Fibroblast of peridontal ligament (primary cell): Measurements from ENCODE around the gene DGCR6L.
"Not testable (repeated sequence)": the region's sequence is repeated elsewhere in the genome, so short reads cannot be mapped to it uniquely, and the experiment has no call there.

Source experiments
- DNase-seq: peaks from one replicate; pipeline ENCODE4 v3.0.0-alpha.2; 2010; ENCODE audit errors: extremely low read depth

DGCR6L gene

DNA sequence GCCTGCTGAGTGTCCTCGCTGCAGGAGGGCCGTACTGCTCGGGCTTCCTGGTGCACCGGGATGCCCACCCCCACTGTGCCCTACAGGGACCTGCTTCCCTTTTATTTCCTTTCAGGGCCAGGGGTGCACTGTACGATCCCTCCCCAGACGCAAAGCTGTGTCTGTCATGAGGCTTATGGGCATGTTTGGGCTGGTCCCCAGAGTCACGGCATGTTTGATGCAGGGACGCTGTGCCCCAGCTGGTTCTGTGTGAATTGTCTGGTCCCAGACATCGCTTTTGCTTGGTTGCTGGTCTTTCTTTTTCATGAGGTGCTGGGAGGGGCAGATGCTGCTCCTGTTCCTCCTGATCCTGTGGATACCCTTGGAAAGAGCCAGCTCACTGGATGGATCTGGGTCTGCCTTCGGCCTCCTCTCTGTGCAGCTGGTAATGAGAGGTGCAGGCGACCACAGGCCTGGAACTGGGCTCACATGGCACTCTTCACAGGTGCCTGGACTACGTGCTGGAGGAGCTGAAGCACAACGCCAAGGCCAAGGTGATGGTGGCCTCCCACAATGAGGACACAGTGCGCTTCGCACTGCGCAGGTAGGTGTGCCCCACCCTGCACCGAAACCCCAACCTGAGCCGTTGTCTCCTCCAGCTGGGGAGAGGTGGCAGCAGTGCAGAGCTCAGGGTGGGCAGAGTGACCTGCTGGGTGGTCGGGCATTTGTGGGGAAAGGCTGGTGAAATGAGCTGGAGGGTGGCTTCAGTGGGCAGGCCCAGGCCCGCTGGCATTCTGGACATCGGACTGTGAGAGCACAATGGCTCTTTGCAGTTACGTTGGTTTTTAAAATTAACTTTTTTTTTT, 10.8 kb downstream of the DGCR6L start:
- DNase-seq = not testable (repeated sequence)

DNA sequence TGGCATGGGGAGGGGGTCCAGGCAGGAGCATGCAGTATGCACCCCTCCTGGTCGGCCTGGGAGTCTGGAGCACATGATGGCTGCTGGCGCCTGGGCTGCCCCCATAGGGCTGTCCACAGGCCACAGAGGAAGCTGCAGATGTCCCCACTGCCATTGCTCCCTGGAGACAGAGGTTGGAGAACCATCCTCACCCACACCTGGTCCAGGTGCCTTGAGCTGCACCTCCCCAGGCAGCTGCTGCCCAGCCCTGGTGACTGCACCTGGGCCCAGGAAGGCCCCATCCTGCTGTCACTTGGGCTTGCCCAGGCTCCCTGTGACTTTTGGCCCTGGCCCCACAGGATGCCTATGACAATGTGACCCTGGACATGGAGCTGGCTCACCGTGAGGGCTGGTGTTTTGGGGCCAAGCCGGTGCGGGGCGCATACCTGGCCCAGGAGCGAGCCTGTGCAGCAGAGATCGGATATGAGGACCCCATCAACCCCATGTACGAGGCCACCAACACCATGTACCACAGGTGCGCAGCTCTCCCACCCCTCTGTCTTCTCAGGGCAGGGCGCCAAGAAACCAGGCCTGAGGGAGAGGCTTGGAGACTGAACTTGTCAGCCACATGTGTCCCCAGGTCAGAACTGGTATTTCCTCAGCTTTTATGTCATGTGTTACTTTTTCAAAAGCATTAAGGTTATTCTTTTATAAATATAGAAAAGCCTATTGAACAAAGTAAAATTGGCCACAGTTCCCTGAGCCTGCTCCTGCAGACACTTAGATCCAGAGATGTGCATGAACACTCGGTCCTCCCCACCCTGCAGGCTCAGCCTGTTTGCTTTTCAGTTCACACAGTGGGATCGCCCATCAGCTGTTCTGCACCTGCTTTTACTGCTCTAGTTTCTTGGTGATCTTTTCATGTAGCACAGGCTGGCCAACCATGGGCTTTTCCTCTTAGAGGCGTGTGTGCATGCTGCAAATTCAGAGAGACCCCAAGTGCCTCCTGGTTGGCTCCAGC, 12.1 kb downstream of the DGCR6L start:
- DNase-seq = not testable (repeated sequence)

DNA sequence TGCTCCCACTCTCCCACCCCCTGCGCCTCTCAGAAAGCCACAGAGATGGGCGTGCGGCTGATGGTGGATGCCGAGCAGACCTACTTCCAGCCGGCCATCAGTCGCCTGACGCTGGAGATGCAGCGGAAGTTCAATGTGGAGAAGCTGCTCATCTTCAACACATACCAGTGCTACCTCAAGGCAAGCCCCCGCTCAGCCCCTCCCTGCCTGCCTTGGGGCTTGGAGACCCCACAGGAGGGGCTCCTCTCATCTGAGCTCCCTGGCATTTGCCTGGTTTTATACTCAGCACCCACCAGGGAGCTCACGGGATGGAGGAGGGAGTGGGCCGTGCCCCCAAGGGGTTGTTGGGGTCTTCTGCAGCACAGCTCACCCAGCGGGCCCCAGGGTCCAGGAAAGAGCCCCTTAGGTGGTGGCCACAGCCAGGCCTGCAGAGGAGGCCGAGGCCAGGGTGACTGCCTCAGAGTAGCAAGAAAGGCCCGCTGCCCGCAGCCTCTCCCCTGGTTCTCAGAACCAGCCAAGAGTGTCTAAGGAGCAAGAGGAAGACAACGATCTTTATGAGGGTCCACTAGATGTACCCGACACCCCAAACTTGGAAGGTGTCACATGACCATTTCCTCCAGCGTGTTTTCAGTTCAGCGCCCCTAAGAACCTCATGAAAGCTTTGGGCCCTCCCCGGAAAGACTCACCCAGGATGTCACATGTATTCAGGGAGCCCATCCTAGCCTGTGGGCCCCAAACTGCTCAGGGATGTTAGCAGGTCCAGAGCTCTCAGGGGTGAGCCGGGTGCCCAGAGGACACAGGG, 13.0 kb downstream of the DGCR6L start:
- not testable (repeated sequence) for DNase-seq

DNA sequence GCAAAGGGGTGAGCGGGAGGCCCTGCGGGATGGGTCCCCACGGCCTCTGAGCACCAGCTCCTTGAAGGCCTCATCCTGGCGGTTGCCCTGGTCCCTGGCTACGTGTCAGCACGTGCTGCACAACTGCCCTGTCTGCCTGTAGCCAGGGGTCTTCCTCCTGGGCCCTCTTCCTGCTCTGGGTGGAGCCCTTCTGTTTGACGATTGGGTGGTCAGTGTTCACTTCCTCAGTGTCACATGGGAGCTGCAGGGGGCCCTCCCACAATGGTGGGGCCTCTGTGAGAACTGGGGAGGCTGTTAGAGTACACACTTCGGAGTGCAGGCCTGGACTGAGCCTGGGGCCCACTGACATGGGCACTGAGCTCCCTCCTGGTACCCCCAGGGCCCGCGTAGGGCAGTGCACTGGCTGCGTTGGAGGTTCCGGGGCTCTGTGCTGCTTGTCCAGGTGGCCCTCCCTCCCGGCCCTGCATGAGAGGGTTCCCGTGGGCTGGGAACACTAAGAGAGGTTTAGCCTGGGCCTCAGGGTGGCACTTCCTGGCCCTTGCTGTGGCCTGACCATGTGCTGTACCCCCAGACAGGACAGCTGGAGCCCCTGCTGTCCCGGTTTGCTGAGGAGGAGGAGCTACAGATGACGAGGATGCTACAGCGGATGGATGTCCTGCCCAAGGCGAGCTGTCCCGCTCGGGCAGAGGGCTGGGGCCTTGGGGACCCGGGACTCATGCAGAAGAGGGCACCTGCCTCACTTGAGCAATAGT, 13.8 kb downstream of the DGCR6L start:
- no peak for DNase-seq

DNA sequence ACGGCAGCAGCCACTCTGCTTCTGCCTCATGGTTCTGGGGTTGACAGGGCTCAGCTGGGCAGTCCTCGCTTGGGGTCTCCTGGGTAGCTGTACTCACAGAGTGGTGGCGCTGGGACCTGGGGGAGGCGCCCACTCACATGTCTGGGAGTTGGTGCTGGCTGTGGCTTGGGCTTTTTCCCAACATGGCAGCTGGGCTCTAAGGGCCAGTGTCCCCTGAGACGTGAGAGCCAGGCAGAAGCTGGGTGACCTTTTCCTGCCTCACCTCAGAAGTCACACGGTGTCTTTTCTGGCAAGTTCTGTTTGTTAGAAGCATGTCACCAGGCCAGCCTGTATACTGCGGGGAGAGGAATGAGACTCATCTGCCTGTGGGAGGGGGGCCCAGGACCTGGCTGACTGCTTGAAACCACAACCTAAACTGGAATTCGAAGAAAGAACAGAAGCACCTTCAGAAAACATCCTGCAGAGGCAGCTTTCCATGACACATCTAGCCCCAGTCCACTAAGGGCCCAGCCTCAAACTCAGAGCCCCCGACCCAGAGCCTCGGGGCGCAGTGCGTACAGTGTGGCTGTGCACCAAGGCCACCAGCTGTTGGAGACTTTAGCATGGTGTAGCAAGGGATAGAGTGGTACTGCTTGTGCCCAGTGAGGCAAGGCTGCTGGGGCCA, 14.5 kb downstream of the DGCR6L start:
- DNase-seq = not testable (repeated sequence)

DNA sequence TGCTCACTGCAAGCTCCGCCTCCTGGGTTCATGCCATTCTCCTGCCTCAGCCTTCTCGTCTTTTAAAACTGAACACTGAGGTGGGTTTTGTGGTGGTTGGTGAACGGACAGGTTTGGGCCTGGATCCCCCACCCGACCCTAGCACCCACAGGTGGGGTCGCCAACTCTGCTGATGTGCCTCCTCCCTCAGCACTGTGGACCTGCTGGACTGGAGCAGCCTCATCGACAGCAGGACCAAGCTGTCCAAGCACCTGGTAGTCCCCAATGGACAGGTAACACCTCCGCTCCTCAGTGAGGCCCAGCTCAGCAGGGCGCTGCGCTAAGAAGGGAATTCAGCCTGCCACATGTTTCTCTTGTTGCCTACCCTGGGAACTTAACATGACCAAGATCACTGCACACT, 15.2 kb downstream of the DGCR6L start:
- no peak for DNase-seq

DNA sequence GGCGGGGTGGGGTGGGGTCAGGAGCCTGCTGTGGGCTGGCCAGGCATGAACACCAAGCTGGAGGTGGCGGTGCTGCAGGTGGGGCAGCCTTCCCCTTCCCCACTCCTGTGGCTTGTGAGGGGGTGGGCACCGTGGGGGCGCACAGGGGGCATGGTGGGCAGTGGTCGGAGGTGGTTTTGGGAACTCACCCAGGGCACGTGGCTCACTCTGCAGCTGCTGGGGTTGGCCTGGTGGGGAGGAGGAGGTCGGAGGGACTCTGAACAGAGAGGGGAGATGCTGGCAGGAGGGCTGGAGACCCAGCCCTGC, 16.7 kb downstream of the DGCR6L start:
- DNase-seq = not testable (repeated sequence)

DNA sequence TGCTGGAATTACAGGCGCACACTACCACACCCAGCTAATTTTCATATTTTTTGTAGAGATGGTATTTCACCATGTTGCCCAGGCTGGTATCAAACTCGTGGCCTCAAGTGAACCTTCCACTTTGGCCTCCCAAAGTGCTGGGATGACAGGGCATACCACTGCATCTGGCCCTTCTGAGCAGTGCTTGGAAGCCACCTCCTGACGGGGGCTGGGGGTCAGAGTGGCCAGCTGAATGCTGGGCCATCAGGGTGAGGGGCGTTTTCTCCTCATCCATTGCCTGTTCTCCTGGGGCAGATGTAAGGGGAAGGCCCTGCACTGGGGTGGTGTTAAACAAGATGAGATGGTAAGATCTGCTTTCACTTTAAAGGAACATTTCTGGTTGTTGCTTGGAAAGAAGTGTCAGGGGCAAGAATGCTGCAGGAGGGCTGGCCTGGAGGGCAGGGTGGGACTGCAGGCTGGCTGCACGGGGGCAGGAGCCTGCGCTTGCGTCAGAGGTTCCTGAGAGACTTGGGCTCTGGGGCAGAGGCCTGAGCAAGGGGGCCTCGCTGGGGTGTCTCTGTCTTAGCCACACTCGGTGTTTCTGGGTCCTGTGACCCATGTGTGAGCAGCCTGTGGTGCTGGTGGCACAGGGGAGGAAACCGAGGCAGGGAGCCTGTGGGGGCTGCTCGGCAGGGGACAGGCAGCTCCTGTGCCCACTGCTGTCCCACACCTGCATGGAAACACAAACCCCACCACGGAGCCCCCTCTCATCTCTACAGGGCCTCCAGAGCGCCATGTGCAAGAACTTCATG, 17.2 kb downstream of the DGCR6L start:
- DNase-seq = no peak

DNA sequence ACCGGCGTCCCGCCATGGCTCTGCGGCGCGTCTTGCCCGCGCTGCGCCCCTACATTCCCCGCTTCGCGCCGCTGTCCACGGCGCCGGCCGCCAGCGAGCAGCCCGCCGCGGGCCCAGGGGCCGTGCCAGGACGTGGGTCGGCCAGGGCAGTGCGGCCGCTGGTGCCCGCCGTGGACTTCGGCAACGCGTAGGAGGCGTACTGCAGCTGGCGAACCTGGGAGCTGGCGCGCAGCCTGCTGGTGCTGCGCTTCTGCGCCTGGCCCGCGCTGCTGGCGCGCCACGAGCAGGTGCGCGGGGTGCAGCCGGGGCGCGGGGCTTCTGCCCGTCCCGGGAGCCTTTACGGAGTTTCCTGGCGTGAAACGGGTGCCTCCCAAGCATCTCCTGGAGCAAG, 20.1 kb downstream of the DGCR6L start:
- DNase-seq = no peak

DNA sequence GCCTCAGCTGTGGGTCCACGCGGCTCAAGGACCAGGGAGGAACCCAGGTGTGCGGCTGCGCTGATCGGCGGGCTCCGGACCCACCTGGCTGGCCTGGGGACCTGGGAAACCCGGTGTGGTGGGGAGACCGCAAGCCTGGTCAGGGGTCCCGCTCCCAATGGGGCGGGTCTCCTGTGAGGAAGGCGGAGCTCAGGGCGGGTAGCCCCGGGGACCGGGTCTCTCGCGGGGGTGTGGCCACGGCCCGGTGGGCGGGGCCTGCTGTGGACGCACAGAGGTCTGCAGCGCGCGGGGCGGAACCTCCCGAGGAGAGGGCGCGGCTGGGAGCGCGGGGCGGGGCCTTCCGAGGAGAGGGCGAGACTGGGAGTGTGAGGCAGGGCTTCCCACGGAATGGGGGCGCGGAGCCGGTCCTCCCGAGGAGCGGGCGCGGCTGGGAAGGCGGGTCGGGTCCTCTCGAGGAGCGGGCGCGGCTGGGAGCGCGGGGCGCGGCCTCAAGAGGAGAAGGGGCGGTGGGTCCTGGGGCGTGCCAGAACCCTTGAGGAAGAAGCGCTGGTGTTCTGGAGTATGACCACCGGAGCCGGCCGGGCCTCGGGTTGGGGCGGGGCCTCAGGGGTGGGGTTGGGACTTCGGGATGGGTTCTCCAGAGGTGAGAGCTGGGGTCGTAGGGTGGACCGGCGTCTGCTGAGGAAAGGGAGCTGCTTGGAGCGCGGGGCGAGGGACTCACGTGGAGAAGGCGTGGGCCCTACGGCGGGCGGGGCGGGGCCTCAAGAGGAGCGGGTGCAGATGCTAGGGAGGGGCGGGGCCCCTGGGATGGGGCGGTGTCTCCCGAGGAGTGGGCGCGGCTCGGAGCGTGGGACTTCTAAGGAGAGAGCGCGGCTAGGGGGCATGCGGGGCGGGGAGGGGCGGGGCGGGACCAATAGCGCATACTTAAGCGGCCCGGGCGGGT, 20.8 kb downstream of the DGCR6L start:
- peak; percentile 16 for DNase-seq

DNA sequence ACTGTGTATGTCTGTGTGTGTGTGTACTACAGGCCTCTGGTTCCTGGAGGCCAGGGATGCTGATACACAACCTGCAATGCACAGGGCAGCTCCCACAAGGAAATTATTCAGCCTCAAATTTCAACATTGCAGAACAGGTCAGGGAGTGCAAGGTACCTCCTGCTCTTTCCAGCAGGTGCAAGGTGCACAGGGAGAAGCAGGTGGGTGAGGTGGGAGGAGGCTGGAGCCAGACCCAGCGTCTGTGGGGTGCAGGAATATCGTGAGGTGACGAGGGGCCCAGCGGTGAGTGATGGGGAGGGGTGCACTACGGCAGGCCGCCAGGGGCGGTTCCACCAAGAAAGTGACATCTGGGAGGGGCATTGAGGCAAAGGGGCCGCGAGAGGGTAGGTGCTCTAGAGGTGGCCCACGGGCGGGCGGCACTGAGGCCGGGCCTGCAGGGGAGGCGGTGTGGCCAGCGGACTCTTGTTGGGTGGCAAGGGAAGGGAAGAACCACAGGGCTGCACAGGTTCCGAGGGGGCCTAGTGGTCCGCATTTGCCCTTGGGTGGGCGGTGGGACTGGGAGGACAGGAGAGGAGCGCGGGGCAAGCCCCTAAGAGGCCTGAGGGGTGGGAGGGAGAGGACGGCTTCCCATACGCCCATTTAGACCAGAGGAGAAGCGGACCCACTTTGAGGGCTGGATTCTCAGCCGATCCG, 21.6 kb downstream of the DGCR6L start:
- no peak for DNase-seq

DNA sequence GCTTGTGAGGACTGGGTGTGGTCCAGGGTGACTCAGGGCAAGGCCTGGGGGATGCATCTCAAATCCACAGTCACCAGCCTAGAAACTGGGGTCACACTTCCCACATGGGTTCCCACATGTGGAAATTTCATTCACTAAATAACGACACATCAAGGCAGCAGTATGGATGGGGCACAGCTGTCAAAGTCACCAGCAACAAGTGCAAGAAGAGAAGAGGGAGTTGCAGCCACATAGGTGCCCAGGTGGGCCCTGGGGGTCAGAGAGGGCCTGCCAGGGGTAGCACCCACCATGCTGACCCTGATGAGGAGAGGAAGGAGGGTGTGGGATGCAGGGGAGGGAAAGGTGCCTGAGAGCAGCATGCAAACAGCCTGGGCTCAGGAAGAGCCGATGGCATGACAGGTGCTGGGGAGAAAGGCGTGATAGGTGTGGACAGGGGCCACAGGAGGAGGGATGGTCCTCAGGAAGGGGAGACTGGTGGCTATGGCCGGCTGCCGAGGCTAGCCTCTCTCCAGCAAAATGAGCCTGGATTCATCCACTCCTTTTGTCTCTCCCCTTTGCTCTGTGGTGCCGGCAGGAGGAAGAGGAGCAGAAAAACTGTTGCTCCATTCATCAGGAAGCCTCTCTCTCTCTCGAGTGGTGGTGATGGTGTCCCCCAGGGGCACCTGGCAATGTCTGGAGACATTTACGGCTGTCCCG, 22.3 kb downstream of the DGCR6L start:
- DNase-seq = no peak

DNA sequence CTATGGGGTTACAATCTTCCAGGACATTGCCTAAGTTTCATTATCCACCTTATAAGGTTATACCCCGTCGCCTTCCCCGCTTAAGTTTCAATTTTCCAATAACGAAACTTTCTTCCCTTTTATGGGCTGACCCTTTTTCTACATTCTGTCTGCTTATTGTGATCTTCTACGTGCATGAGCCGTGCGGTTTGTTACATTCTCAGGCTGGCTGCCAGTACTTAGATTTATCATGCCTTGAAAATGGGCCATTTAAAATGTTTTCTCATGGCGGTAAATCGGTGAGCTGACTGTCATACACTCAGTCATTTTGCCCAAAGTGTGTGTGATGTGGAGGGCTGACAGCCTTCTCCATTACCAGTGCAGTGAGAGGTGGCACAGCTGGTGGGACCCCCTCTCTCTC, 23.3 kb downstream of the DGCR6L start:
- DNase-seq = no peak

DNA sequence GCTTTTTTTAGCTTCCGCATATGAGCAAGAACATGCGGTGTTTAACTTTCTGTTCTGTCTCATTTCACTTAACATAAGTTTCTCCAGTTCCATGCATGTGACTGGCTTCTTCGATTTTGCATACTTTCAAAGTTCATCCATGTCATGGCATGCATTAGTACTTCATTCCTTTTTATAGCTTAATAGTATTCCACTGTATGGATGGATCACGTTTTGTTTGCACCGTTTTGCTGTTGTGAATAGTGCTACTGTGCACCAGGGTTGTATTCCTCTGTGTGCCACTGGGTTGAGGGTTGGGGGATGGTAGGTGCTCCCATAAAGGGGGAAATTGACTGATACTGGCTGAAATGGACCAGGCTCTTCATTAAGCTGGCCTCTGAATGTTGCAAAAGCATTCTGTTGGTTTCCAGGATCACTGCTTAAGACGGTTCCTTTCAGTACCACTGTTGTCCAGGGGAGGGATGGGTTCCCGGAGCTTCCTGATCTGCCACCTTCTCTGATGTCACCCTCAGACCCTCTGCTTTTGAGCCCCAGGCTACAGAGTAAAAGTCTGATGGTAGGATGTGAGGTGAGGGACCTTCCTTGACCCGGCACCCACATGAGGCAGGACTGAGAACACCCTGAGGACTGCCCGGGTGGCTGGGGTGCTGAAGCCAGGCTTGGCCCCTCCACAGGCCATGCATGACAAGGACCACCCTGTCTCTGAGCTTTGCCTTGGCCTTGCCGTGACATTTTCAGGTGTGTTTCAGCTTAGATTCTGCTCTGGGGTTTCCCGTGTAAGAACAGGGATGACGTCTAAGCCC, 24.4 kb downstream of the DGCR6L start:
- DNase-seq = no peak

DNA sequence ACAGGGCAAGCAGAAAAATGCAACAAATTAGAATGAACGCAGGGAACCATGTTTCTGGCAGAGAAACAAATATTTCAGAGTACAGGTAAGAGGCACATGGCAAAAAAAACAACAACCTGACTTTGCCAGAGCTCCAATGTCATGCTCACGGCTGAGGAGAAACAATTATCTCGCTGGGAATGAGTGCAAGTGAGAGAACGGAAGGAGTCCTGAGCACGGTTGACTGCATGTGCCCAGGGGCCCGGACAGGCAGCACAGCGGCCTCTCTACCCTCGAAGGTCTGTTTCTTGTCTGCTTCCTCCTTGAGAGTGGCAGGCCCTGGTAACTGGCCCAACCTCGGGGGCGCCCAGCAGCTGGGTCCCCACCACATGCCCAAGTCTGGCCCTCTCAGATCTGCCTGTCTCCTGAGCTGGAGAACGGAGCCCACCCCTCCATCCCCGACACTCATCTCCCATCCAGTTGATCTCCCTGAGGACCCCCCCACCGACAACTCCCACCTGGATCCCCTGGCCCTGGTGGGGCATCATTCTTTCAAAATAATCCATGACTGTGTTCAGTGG, 27.1 kb downstream of the DGCR6L start:
- no peak for DNase-seq

DNA sequence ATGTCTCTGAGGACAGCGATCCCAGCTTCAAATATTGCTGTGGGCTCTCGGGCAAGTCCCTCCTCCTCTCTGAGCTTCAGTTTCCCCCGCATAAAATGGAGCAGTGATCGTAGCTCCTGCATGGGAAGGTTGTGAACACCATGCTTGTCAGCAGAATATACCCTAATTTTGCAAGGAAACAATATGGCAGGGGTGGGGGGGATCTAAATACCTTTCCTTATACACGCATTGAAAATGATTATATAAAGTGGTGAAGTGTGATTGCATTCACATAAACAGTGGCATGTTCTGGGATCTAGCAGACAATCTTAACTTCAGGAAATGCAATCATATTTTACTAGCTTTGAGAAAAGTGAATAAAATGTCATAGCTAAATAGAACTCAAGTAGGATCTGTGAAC, 27.8 kb downstream of the DGCR6L start:
- DNase-seq = no peak
